GM19467 (cell line): ENCODE data around the gene NHSL1.
A peak's percentile ranks its signal among the peaks of the same experiment; 100 is the strongest.

Source experiments
- ATAC-seq: cut with Tn5 transposase; IDR thresholded peaks from one replicate; pipeline ENCODE4 v1.9.1; 2021; ENCODE audit warnings: mild to moderate bottlenecking, moderate library complexity; ENCODE audit not compliant: unreplicated experiment

The NHSL1 gene

GRCh38 chr6:138405816-138406413, 93.4 kb downstream of the NHSL1 start:
- ATAC-seq, result no peak

- ATAC-seq, result no peak
These were observed 94.5 kb downstream of the NHSL1 start for GRCh38 chr6:138404666-138405337.

- ATAC-seq, result peak; percentile 85
These were observed 95.3 kb downstream of the NHSL1 start, which contains the start of gene HEBP2 for GRCh38 chr6:138403801-138404665. TSS of gene HEBP2 (plus strand) at chr6:138404223. CDS start at chr6:138404496, 273 bp downstream.

- peak; percentile 2 for ATAC-seq
These were observed 95.9 kb downstream of the NHSL1 start for GRCh38 chr6:138403324-138403800.

- no peak for ATAC-seq
These were observed 96.5 kb downstream of the NHSL1 start for GRCh38 chr6:138402838-138403187.

GRCh38 chr6:138401960-138402837, 97.1 kb downstream of the NHSL1 start:
- no peak for ATAC-seq

GRCh38 chr6:138400326-138400725, 99.0 kb downstream of the NHSL1 start:
- ATAC-seq, result no peak

- no peak for ATAC-seq
These were observed 101.9 kb downstream of the NHSL1 start for GRCh38 chr6:138397128-138398122.

GRCh38 chr6:138396709-138397108, 102.6 kb downstream of the NHSL1 start:
- no peak for ATAC-seq

- ATAC-seq, result no peak
These were observed 105.2 kb downstream of the NHSL1 start for GRCh38 chr6:138393871-138394783.

GRCh38 chr6:138389551-138389950, 109.7 kb downstream of the NHSL1 start:
- ATAC-seq, result no peak

GRCh38 chr6:138387577-138388368, 111.5 kb downstream of the NHSL1 start:
- no peak for ATAC-seq

- no peak for ATAC-seq
These were observed 112.4 kb downstream of the NHSL1 start for GRCh38 chr6:138386897-138387296.

- no peak for ATAC-seq
These were observed 115.5 kb downstream of the NHSL1 start for GRCh38 chr6:138383776-138384175.

GRCh38 chr6:138382498-138383265, 116.6 kb downstream of the NHSL1 start:
- no peak for ATAC-seq

GRCh38 chr6:138378463-138378862, 120.8 kb downstream of the NHSL1 start:
- ATAC-seq, result no peak

- no peak for ATAC-seq
These were observed 121.5 kb downstream of the NHSL1 start, which contains the start of gene SMIM28 for GRCh38 chr6:138377844-138378243. TSS of gene SMIM28 (plus strand) at chr6:138377905. CDS start at chr6:138378073, 168 bp downstream.
